ENCODE data around the gene SELPLG.
"Not testable (repeated sequence)": the region's sequence is repeated elsewhere in the genome, so short reads cannot be mapped to it uniquely, and the experiment has no call there.

Gene SELPLG

GRCh38 chr12:108656247-108656646 is 22.6 kb upstream of the SELPLG start:
- DNase-seq (ENCODE audit: low read depth, low spot score) = not testable (repeated sequence)

GRCh38 chr12:108655812-108656175 is 22.1 kb upstream of the SELPLG start:
- not testable (repeated sequence) for DNase-seq (ENCODE audit: low read depth, low spot score)

DNA sequence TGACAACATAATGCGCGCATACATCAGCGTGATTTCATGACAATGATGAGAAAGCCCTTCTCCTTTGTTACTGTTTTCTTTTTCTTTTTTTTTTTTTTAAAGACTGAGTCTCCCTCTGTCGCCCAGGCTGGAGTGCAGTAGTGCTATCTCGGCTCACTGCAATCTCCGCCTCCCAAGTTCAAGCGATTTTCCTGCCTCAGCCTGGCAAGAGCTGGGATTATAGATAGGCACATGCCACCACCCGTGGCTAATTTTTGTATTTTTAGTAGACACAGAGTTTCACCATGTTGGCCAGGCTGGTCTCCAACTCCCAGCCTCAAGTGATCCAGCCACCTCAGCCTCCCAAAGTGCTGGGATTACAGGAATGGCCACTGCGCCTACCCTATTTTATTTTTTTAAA is 20.9 kb upstream of the SELPLG start:
- DNase-seq (ENCODE audit: low read depth, low spot score) = not testable (repeated sequence)

DNA sequence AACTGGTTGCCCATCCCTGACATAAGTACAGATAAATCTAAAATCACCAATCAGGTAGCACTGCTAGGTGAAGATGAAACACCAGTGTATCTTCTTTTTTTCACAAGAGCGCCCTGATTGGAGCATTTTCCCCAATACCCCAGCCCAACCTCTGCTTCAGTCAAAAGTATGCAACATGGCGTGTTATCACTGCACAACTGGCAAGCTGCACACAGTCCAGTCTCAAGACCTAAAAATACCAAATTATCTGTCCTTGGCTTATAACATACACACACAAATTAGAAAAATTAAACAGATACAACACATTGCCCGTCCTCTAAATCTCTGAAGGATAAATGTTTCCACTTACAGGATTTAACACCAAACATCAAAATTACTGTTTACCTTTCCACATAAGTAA is 20.2 kb upstream of the SELPLG start:
- DNase-seq (ENCODE audit: low read depth, low spot score) = no peak

DNA sequence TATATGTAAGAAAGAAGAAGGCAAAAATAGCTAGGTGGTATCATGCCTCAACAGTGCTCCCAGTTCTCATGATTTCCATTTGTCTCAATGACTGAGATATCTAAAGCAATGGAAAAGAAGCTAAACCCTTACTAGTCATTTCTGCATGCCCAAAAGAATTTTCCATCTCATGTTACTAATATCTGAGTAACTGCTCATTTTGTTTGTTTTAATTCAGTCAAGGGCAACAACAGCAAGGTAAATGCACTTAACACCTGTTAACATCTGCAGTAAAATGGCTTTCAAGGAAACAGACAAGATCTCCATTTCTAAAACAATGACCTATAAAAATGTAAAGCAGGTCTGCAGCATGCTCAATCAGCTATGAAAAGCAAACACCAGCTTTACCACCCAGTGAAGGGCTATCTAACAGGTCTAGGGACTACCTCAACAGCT is 19.4 kb upstream of the SELPLG start:
- no peak for DNase-seq (ENCODE audit: low read depth, low spot score)

DNA sequence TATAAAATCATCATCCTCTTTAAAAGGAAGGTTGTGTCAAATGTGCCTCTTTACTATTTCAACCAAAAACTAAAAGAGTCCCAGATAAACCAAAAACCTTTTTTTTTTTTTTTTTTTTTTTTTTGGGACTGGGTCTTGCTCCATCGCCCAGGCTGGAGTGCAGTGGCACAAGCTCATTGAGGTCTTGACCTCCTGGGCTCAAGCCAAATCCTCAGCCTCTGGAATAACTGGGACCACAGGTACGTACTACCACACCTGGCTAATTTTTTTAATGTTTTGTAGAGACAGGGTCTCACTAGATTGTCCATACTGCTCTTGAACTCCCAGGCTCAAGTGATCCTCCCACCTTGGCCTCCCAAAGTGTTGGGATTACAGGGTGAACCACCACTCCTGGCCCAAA is 16.4 kb upstream of the SELPLG start:
- no peak for DNase-seq (ENCODE audit: low read depth, low spot score)

DNA sequence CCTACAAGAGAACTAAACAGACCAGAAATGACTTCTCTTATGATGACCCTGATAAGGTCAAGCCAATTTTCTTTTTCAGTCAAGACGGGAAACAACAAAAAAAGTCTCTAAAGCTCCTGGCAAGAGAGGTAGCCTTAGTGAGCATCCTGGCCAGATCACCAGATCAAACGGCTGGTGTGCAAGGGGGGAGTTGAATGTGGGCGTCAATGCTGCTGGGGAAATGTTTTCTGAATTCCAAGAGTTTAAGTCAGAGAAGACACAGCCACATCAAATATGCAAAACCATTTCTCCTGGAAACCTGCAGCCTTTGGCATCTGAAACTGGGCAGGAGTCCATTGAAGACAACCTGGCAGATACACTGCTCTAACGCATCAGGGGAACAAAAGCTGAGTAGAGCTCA is 16.0 kb upstream of the SELPLG start:
- DNase-seq (ENCODE audit: low read depth, low spot score) = no peak

- DNase-seq (ENCODE audit: low read depth, low spot score) = no peak
Measured at GRCh38 chr12:108649126-108649525, 15.4 kb upstream of the SELPLG start.

GRCh38 chr12:108648371-108648770 is 14.7 kb upstream of the SELPLG start:
- no peak for DNase-seq (ENCODE audit: low read depth, low spot score)

- DNase-seq (ENCODE audit: low read depth, low spot score) = no peak
Measured at GRCh38 chr12:108647585-108648287, 14.0 kb upstream of the SELPLG start.

GRCh38 chr12:108646600-108647579 is 13.2 kb upstream of the SELPLG start:
- DNase-seq (ENCODE audit: low read depth, low spot score) = no peak

DNA sequence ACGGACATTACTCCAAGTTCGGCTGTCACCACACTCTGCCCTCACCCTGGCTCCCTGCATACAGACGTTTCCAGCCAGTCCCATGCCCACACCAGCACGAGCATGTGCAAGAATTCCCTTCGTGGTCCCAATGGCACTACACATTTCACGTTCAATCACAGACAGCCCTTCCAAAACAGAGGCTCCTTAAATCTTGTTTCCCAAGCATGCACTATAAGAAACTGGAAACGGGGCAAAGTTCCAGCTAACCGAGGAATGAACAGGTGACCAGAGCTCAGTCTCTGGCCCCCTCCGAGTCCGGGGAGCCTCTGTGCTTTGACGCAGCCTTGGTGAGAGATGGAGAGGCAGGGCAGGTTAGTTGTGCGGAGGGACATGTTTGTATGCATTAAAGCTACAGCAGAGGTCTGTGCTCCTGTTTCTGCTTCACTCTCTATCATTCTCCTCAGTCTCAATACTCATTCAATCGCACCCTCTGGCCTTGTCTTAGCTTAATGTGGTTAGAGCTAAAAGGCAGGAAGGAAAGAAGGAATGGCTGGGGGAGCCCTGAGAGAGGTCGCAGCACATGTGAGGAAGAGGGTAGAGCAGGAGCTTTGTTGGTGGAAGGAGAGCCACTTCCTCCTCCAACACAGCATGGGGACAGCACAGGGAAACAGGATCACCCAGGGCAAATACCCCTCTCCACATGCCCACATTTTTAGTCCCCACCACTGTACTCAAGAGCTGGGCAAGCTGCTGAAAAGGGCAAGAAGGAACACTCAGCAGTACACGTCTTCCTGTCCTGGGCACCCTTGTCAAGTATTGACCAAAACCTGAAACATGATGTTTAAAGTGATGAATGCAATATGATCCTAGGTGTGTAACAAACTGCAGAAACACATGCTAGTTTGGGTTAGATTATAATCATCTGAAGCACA is 12.2 kb upstream of the SELPLG start:
- no peak for DNase-seq (ENCODE audit: low read depth, low spot score)

- DNase-seq (ENCODE audit: low read depth, low spot score) = no peak
Measured at GRCh38 chr12:108644811-108645120, 11.1 kb upstream of the SELPLG start.

DNA sequence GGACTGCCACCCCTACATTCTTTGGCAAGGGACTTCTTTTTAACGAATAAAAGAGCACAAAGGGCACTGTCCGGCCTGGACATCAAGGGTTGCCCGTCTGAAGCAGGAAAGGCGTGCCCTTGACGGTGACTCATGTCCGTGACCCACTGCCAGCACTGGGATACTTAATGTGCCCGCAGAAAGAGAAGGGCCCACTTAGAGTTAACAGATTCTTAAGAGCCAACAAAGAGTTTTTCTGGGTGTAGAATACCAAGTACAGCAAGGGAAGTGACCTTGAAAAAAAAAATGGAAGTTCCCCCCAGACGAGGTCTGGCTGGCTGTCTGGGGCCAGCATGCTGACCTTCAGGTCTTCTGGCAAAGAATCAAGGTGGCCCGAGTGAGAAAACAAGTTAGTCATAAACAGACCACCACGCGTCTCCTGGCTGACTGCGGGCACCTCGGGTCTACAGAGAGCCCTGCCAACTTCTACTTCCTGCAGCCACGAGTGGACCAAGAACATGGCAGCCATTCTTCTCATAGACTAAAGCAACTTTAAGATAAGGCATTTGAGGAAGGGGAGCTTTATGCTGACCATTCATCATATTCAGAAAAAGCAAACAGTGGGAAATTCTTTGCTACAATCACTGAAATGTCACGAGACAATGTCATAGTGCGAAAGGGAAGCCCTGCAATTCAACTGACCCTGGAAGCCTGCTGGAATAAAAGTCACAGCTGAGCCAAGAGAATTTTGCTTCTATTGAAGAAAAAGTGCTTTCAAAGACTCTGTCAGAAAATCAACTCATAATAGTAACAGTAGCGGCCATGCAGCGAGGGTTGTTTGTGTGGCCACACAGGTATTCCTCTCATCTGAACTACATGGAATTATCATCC is 10.5 kb upstream of the SELPLG start:
- no peak for DNase-seq (ENCODE audit: low read depth, low spot score)

- DNase-seq (ENCODE audit: low read depth, low spot score) = no peak
Measured at GRCh38 chr12:108642899-108643654, 9.4 kb upstream of the SELPLG start.

GRCh38 chr12:108642269-108642870 is 8.7 kb upstream of the SELPLG start:
- DNase-seq (ENCODE audit: low read depth, low spot score) = no peak

DNA sequence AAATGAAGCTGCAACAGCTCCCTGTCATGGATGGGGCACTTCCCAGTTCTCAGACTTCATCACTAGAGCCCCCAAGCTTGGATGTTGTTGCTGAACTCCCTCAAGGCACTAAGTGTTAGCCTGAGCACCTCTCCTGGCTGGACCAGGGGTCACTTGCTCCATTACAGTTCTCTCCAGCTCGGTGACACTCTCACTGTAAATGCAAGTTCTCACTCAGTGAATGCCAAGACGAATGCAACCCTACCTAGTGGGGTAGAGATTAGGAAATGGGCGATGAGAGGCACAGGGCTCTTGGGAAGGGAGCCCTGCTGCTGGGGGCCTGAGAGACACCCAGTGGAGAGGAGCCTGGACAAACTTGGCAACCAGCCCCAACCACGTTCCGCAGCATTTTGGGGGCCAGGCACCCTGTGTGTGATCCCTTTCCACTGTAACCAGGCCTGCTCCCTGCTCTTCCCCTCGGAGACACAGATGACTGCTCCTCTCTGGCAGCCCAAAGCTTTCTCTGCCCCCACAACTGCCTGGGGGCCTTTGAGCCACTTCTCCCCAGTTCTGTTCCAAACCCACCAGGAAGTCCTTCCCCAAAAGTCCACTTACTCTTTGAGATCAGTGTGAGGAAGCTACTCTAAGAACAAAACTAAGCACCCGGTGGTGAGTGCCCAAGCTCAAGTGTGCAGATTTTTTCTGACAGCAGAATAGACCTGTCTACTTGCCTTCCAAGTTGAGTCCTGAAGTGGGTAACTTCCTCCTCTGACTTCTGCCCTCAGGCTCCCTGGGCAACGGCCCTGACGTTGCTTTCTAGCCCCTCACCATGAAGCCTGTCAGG is 8.0 kb upstream of the SELPLG start:
- no peak for DNase-seq (ENCODE audit: low read depth, low spot score)

DNA sequence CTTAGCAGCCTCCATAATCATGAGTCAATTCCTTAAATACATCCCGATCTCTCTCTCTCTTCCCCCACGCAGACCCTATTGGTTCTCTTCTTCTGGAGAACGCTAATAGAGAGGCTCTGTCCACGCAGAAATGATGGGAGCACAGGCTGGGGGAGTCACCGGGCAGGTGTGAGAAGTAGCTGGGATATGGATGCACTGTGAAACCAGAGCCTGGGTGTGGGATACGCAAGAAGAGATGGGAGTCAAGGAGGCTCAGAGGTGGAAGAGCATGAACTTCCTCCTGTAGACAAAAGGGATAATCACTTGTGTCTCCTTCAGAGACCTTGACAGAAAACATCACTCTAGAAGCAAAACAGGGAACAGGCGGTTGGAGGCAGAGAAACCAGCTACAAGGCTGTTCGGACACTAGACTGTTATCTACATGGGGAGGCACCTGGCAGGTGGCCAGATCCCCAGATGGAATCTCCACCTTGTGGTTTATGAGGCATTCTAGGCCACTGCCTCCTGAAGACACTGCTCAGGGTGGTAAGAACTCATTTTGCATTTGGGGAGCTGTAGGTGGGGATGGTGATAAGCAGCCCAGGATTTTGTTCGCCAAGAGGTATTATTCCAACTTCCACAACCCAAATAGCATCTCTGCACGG is 7.2 kb upstream of the SELPLG start:
- no peak for DNase-seq (ENCODE audit: low read depth, low spot score)
